ENCODE results near the gene SLC22A8.

DNA sequence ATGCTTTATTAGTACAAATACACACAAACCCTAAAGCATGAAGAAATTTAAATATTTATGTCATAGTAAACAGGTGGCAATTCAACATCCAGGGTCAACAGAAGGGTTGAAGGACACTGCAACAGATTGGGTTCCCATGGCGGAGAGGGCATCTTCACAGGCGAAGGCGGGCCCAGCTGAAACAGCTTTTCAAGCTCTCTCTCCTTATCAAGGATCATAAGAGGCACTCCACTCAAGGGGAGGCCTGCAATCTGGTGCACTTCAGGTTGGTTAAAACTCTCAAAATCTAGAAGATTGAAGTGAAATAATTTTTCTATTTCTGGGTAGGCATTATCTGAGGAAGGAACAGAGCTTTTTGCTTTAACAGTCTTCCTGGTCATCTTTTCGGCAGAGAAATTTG is 16.8 kb upstream of the SLC22A8 start:
- TF ChIP-seq, protein P1, sequence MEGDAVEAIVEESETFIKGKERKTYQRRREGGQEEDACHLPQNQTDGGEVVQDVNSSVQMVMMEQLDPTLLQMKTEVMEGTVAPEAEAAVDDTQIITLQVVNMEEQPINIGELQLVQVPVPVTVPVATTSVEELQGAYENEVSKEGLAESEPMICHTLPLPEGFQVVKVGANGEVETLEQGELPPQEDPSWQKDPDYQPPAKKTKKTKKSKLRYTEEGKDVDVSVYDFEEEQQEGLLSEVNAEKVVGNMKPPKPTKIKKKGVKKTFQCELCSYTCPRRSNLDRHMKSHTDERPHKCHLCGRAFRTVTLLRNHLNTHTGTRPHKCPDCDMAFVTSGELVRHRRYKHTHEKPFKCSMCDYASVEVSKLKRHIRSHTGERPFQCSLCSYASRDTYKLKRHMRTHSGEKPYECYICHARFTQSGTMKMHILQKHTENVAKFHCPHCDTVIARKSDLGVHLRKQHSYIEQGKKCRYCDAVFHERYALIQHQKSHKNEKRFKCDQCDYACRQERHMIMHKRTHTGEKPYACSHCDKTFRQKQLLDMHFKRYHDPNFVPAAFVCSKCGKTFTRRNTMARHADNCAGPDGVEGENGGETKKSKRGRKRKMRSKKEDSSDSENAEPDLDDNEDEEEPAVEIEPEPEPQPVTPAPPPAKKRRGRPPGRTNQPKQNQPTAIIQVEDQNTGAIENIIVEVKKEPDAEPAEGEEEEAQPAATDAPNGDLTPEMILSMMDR (conservative IDR thresholded peaks at IDR 0.05; ENCODE audit: low read depth, low read length), result no peak
- no peak for TF ChIP-seq EZH2 (IDR thresholded peaks at IDR 0.05; ENCODE audit: low read length, unreplicated experiment)
- TF ChIP-seq EZH2phosphoT487 (IDR thresholded peaks at IDR 0.05; ENCODE audit: borderline replicate concordance, low read length), result no peak

All from PC-3 (cell line).